Measurements from ENCODE around the gene IMPDH1.

The IMPDH1 gene

DNA sequence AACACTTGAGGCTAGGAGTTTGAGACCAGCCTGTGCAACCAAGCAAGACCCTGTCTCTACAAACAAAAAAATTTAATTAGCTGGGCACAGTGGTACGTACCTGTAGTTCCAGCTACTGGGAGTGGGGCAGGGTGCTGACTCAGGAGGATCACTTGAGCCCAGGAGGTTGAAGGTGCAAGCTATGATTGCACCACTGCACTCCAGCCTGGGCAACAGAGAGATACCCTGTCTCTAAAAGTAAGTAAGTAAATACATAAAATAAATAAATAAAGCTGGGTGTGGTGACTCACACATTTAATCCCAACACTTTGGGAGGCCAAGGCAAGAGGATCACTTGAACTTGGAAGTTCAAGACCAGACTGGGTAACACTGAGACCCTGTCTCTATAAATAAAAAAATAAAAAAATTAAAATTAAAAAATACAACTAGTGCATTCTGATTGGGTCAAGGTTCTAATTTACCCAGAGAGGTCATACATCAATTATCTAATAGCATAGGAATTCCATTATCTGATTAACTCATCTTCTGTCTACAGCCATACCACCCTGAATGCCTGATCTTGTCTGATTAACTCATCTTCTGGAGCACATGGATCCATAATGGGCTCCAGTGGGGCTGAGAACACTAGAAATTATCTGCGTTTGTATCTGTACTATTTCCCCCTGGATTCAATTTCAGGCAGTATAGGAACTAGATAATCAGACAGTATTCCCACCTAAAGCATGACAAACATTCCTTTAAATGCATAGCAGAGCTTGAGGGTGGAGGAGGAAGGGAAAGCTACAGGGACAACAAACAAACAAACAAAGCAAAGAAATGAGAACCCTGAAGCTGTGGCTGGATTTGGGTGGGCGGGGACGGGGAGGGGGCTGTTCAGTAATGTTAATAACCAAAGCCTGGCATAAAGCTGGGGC lies 24.9 kb upstream of the IMPDH1 start:
- DNase-seq = no peak

GRCh38 chr7:128431754-128432153 lies 22.0 kb upstream of the IMPDH1 start:
- no peak for DNase-seq

- DNase-seq = no peak
These were observed 21.4 kb upstream of the IMPDH1 start for GRCh38 chr7:128431221-128431620.

GRCh38 chr7:128430207-128430606 lies 20.4 kb upstream of the IMPDH1 start:
- no peak for DNase-seq

DNA sequence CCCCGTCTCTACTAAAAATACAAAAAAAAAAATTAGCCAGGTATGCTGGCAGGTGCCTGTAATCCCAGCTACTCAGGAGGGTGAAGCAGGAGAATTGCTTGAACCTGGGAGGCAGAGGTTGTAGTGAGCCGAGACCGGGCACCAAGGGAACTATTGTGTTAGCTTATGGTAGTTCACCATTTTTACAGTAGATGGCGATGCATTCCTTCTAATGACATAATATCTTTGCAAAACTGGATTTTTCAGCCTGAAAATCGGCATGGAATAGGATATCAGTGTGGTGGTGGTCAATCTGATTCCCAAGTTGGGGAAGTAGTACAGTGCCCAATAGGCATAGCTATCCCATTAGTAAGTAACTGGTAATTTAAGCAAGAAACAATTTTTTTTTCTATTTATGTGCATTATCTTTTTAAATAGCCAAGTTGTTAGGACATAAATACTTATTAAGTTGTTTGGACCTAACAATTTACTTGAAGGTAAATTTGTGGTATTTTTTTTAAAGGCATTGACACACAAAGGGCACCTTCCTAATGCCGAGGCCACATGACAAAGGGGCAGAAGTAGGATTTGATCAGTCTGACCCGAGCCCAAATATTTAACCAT lies 17.6 kb upstream of the IMPDH1 start:
- DNase-seq = peak; percentile 68

- DNase-seq = peak; percentile 81
These were observed 16.1 kb upstream of the IMPDH1 start for GRCh38 chr7:128425850-128426249.

GRCh38 chr7:128424686-128425275 lies 15.0 kb upstream of the IMPDH1 start:
- no peak for DNase-seq

- DNase-seq = peak; percentile 32
These were observed 13.1 kb upstream of the IMPDH1 start for GRCh38 chr7:128422842-128423241.

- DNase-seq = no peak
These were observed 12.3 kb upstream of the IMPDH1 start for GRCh38 chr7:128422037-128422436.

GRCh38 chr7:128421384-128421783 lies 11.6 kb upstream of the IMPDH1 start:
- no peak for DNase-seq

DNA sequence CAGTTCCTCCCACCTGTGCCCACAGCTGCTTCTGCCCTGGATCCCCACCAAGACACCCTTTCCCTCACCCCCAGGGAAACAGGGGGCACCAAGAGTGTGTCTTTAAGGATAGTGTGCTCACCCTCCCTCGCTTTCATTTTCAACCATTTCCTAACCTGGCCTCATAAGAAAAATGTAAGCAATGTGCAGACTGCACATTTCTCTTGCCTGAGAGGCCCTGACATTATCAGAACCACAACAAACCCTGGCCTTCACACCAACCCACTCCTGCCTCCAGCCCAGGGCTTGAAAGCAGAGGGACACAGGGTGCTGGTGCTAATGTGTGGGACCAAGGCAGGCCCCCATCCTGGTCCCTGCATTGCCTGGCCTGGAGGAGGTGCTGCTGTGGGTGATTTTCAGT lies 11.0 kb upstream of the IMPDH1 start:
- no peak for DNase-seq

- no peak for DNase-seq
These were observed 9.5 kb upstream of the IMPDH1 start for GRCh38 chr7:128419257-128419656.

- no peak for DNase-seq
These were observed 7.3 kb upstream of the IMPDH1 start for GRCh38 chr7:128417071-128417470.

GRCh38 chr7:128415217-128415785 lies 5.5 kb upstream of the IMPDH1 start:
- no peak for DNase-seq

DNA sequence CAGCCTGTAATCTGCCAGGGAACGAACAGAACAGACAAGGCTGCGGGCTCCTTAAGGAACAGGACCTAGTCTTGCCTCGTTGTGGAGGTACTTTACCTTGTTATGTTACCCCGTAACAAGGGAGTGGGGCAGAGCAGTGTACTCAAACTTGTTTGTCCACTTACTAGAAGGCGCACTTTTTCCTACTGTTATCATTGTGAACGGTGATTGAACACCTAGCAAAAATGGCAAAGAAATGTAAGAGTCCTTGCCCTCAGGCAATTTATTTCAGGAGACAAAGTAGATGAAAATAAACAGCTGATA lies 620 bp upstream of the IMPDH1 start:
- no peak for DNase-seq

DNA sequence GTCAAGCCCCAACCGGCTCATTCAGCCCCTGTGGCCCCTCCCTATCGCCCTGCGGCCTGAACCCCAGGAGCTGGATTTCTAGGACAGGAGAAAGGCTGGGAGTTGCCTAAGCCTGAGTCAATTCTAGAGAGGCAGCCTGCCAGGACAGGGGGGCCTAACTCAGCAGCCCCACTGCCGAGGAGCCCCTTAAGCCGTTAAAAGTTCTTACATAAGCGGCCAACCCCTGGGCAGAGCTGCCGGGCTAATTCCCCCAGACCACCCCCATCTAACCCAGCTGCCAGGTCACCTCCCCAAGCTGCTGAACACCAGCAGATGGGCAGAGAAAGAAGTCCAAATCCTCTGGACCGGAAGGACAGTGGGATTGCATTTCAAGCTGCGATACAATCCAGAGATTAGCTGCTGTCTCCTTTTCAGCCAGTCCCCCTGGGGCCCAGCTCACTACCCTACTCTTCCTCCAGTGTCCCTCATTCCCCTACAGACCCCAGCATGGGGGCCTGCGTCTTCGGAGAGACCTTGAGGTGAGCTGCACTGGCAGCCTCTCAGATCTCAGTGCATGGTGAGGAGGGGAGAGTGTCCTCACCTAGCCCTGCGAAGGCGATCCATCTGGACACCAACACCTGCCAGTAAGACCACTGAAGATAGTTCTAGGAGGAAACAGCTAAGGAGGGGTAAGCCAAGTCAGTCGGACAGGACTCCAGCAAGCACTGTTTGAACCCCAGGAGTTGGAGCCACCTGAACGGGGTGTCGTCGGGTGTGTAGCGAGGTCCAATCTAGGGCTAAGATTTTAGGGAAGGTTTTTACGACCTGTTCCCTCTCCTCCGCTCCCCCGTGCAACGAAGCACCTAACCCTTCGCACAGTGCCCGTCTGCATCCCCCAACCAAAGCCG lies 830 bp downstream of the IMPDH1 start:
- no peak for DNase-seq

DNA sequence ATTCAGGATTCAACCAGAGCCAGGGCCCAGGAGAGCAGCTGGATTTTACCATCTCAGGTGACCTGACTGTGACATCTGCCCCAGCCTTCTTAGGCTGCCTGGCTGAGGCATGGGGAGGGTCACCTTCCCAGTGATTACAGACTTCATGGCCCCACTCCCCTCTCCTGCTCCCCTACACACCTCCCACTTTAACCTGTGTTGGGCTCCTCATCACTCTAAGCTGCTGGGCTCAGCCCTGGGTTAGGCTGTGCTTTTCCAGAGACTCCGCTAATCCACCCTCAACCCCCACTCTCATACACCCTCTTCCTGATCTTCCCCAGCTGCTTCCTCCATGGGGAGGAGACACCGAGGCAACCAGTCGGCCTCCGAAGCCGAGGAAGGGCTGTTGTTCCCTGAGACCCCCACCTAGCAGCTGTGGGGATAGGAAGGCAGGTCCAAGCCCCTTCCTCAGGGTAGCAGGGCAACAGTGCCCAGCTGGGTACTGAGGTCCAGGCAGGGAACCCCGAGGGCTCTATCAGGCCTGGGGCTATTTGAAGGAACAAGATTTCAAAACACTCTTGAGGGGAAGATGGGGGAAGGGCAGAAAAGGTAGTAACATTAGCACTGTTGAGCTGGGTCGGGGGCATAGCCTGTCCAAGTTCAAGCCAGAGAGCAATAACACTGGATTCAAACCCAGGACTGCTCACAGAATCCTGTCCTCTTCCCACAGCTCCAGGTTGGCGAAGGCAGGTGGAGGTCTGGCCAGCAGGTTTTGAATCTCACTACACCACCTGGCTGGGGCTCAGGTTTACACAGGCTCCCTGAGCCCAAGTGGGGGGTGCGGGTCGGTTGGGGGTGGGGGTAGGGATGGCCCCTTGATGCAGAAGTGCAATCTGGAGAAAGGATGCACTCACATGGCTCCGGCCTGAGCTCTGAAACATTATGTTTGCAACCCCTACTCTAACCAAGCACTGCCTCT lies 1.8 kb downstream of the IMPDH1 start:
- DNase-seq = no peak

GRCh38 chr7:128407233-128407589 lies 2.6 kb downstream of the IMPDH1 start:
- no peak for DNase-seq

- DNase-seq = no peak
These were observed 3.2 kb downstream of the IMPDH1 start for GRCh38 chr7:128406314-128407232.

DNA sequence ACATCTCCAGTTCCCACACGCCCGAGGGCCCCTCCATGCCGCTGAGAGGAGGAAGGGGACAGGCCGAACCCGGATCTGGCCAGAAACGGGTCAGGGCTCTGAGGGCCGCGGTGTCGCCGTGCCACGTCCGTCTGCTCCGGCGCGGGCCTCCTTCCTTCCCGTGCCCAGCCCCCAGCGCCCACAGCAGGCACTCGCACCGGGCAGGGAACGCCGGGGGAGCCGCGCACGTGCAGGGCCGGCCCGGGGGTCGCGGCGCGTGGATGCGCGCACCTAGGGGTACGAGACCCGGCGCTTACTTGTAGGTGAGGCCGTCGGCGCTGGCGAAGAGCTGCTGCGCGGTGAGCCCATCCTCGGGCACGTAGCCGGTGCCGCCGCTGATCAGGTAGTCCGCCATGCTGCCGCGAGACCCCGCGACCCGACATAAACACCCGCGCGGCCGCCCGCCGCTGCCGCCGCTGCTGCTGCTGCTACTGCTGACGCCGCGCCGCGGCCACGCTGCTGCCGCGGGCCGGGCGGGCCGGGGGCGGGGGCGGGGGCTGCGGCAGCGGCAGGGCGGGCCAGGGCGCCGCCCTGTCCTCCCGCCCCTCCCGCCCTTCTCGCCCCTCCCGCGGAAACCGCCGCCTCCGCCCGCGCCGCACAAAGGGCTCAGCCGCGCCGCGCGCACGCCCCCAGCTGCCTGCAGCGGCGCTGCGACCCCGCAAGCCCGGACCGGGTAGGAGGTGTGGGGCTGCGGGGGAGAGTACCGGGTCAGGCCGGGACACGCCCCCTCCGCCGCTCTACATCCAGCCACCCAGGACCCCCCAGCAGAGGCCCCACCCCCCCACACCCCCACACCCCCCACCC lies 4.1 kb downstream of the IMPDH1 start:
- peak; percentile 72 for DNase-seq

Data from CD4-positive, alpha-beta T cell treated with Interleukin-12 subunit alpha and Interleukin-12 subunit beta, for 1 hour (primary cell).